ENCODE data around the gene SLIT3. TPM values are rescaled to one million over a fixed set of nuclear protein-coding genes. Genes with fewer than 3 reads are reported as not detected.

The SLIT3 gene
- total RNA-seq, 1 donor from 2014 or later, result 5.0 TPM

DNA sequence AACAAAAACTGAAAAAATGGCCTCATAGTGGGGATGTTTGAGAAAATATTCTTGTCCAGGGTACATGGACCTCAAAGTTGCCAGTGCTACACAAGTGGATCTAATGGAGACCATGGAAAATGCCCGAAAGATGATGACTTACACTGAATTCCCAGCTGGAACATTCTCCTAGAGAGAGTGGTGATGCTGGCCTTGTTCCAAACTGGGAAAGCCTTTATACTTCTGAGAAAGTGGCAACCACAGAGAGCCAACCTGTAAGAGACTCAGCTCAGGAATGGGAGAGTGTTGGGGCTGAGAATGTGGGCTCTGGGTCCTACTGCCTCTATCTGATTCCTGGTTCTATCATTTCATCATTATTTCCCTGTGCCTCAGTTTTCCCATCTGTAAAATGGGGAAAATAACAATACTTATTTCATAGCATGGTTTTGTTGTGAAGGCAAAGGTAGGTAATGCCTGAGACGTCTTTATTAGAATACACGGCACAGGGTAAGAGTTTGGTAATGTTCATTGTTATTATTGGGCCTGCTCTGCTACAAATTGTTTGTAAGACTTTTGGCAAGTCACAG, 492.8 kb downstream of the SLIT3 start:
- H3K27me3 ChIP-seq (ENCODE audit: control insufficient read depth, insufficient read depth, low read length), result no peaks in the 10 kb centered on the region
- TF ChIP-seq, protein P1, sequence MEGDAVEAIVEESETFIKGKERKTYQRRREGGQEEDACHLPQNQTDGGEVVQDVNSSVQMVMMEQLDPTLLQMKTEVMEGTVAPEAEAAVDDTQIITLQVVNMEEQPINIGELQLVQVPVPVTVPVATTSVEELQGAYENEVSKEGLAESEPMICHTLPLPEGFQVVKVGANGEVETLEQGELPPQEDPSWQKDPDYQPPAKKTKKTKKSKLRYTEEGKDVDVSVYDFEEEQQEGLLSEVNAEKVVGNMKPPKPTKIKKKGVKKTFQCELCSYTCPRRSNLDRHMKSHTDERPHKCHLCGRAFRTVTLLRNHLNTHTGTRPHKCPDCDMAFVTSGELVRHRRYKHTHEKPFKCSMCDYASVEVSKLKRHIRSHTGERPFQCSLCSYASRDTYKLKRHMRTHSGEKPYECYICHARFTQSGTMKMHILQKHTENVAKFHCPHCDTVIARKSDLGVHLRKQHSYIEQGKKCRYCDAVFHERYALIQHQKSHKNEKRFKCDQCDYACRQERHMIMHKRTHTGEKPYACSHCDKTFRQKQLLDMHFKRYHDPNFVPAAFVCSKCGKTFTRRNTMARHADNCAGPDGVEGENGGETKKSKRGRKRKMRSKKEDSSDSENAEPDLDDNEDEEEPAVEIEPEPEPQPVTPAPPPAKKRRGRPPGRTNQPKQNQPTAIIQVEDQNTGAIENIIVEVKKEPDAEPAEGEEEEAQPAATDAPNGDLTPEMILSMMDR (IDR thresholded peaks at IDR 0.05; ENCODE audit: insufficient read depth, low read length, poor library complexity, severe bottlenecking), result no peak
- no peak overlapping the region for H3K4me3 ChIP-seq (ENCODE audit: low read depth, low read length)
- no peaks in the 10 kb centered on the region for H3K36me3 ChIP-seq (ENCODE audit: control insufficient read depth, insufficient read depth, low read length)
- DNase-seq (ENCODE audit: low read depth), result no peak

DNA sequence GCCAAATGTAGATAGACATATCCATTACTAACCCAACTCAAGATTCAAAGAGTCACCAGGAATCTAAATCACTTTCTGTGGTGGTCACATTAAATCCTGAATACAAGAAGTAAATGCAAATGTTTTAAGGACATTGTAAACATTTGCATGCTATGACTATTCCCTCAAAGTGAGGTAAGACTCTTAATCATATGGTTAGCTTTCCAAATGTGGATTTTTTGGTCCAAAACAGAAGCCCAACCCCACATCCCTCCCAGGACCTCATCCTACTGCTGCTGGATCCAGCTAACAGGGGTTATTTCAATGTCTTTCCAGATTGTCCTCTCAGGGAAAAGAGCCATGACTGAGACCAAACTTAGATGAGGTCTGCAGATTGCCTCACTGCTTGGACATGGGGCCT, 493.7 kb downstream of the SLIT3 start:
- Histone ChIP-seq H3K27me3 (ENCODE audit: control insufficient read depth, insufficient read depth, low read length) (no peaks in the 10 kb centered on the region), H3K4me3 (ENCODE audit: low read depth, low read length) (no peak overlapping the region), H3K36me3 (ENCODE audit: control insufficient read depth, insufficient read depth, low read length) (no peaks in the 10 kb centered on the region)
- no peak for DNase-seq (ENCODE audit: low read depth)
- TF ChIP-seq, protein P1 (IDR thresholded peaks at IDR 0.05; ENCODE audit: insufficient read depth, low read length, poor library complexity, severe bottlenecking), result no peak

DNA sequence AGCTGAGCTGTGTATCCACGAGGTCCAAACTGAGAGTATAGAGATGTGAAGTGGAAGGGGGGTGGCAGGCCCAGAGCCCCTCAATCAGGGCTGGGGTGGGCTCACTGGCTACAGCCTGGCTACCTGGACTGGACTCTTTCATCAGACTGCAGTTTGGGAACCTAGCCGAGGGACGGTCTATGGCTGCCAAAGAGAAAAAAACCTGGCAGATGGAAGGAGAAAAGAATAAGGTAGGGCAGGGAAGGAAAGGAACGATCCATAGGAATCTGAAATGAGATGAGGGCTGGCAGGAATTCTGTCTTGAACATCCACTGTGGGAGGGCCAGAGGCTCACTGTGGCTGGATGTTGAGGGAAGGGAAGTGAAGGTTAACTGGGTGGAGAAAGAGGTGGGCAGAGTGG, 497.4 kb downstream of the SLIT3 start:
- H3K36me3 ChIP-seq (ENCODE audit: control insufficient read depth, insufficient read depth, low read length), result no peaks in the 10 kb centered on the region
- H3K27me3 ChIP-seq (ENCODE audit: control insufficient read depth, insufficient read depth, low read length), result no peaks in the 10 kb centered on the region
- TF ChIP-seq, protein P1 (IDR thresholded peaks at IDR 0.05; ENCODE audit: insufficient read depth, low read length, poor library complexity, severe bottlenecking), result no peak
- no peak overlapping the region for H3K4me3 ChIP-seq (ENCODE audit: low read depth, low read length)
- DNase-seq (ENCODE audit: low read depth), result no peak

DNA sequence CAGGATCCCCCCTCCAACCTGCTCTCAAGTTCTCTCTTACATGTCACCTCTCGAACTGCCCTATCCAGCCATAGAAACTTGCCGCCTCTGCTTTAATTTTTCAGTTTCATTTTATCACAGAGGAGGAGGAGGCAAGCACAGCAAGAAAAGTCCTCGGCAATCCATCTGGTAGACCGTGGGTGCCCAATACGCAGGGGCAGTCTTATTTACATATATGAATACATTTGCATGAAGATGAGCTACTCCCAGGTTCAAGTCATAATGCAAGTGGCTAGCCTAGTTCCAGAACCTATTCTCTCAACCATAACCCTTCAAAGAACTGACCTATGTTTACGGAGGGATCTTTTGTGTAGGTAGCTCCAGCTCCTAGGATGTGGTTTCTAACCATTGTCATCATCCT, 498.6 kb downstream of the SLIT3 start:
- TF ChIP-seq, protein P1 (IDR thresholded peaks at IDR 0.05; ENCODE audit: insufficient read depth, low read length, poor library complexity, severe bottlenecking), result no peak
- H3K36me3 ChIP-seq (ENCODE audit: control insufficient read depth, insufficient read depth, low read length), result no peaks in the 10 kb centered on the region
- H3K4me3 ChIP-seq (ENCODE audit: low read depth, low read length), result no peak overlapping the region
- no peak for DNase-seq (ENCODE audit: low read depth)
- no peaks in the 10 kb centered on the region for H3K27me3 ChIP-seq (ENCODE audit: control insufficient read depth, insufficient read depth, low read length)

DNA sequence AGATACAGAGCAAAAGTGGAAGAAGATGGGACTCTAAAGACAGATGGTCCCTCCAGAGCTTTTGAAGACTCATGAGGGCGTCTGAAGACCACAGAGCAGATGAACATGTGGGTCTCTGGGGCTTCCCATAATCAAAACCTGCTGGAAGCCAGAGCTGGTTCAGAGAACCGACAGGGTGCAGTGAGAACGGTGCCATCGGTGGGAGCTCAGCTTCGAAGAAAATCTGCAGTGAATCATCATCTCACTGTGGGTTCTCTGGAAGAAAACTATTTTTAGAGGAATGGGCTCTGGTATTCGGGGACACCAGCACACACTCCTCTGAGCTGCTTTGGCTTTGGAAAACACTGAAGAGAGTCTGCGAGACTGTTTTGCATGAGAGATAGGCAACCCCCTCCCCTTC, 499.4 kb downstream of the SLIT3 start:
- H3K4me3 ChIP-seq (ENCODE audit: low read depth, low read length), result no peak overlapping the region
- no peak for DNase-seq (ENCODE audit: low read depth)
- TF ChIP-seq, protein P1 (IDR thresholded peaks at IDR 0.05; ENCODE audit: insufficient read depth, low read length, poor library complexity, severe bottlenecking), result no peak
- no peaks in the 10 kb centered on the region for H3K27me3 ChIP-seq (ENCODE audit: control insufficient read depth, insufficient read depth, low read length)
- no peaks in the 10 kb centered on the region for H3K36me3 ChIP-seq (ENCODE audit: control insufficient read depth, insufficient read depth, low read length)

DNA sequence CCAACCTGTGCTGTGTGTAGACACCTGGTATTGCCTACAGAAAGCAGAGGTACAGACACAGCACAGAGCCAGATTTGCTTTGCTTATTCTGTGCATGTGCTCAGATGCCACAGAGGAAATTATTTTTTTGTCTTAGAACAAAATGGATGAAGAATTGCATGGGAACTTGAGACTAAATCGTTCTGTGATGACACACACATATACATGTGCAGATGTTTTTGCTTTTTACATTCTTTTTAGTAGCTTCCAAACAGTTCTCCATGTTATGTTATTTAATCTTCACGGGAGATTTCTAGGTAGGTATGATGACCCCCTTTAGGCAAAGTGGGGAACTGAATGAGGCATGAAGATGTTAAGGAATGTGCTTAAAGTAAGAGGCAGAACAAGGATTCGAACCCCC, 500.2 kb downstream of the SLIT3 start:
- Histone ChIP-seq H3K36me3 (ENCODE audit: control insufficient read depth, insufficient read depth, low read length) (no peaks in the 10 kb centered on the region), H3K27me3 (ENCODE audit: control insufficient read depth, insufficient read depth, low read length) (no peaks in the 10 kb centered on the region), H3K4me3 (ENCODE audit: low read depth, low read length) (no peak overlapping the region)
- TF ChIP-seq, protein P1 (IDR thresholded peaks at IDR 0.05; ENCODE audit: insufficient read depth, low read length, poor library complexity, severe bottlenecking), result no peak
- DNase-seq (ENCODE audit: low read depth), result no peak
